ENCODE results near the gene KCNT2. TPM values are rescaled to one million over a fixed set of nuclear protein-coding genes. Genes with fewer than 3 reads are reported as not detected.

The KCNT2 gene
- total RNA-seq, 1 experiment from 2014 or later, result 0.41 TPM

DNA sequence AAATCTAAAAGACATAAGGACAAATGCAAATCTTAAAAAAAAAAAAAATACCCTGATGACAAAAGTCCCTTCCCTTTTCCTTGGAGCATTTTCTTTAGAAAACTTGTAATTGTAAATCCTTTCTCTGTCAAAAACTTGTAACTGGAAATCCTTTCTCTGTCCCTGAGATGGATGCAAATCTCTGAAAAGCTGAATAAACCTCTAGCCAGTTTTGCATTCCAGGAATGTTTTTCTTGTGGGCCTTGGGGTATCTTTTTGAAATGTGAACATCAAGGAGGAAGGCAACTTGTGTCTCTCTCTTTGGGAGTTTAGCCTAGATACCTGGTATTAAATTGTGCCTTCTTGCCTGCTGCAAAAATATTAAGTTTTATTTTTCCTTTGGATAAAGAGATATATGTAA, 305.3 kb downstream of the KCNT2 start:
- Histone ChIP-seq H3K4me1 (ENCODE audit: control insufficient read depth, insufficient read depth, low read length) (no peaks in the 10 kb centered on the region), H3K27me3 (ENCODE audit: control insufficient read depth, insufficient read depth, low read length) (no peaks in the 10 kb centered on the region), H3K36me3 (ENCODE audit: control insufficient read depth, insufficient read depth, low read length) (no peaks in the 10 kb centered on the region), H3K9me3 (ENCODE audit: control insufficient read depth, insufficient read depth, low read depth, low read length) (no peaks in the 10 kb centered on the region), H3K27ac (ENCODE audit: low read length) (no peak overlapping the region), H3K4me3 (ENCODE audit: low read depth in 2 of 2, low read length in 2 of 2) (no peak overlapping the region)
- no TSS peak for BruUV-seq (replicated peaks)
- intact Hi-C loops (cut with micrococcal nuclease; ENCODE audit: unreplicated experiment) (no loop called here), in situ Hi-C loops (cut with HindIII; ENCODE audit: low pct_unique_long_range_greater_than_20kb, low sequenced_read_pairs) (no loop called here)
- ATAC-seq (no peak), DNase-seq (ENCODE audit: low read depth, low spot score) (no peak)
- TF ChIP-seq TCF7L2 (IDR thresholded peaks at IDR 0.05; ENCODE audit: low read depth, low read length) (no peak), POLR2AphosphoS5 (IDR thresholded peaks at IDR 0.05; ENCODE audit: low read depth, low read length) (no peak), SIN3A (IDR thresholded peaks at IDR 0.05; ENCODE audit: borderline replicate concordance, insufficient read depth, low read depth, low read length) (no peak)
- TF ChIP-seq, protein P1, sequence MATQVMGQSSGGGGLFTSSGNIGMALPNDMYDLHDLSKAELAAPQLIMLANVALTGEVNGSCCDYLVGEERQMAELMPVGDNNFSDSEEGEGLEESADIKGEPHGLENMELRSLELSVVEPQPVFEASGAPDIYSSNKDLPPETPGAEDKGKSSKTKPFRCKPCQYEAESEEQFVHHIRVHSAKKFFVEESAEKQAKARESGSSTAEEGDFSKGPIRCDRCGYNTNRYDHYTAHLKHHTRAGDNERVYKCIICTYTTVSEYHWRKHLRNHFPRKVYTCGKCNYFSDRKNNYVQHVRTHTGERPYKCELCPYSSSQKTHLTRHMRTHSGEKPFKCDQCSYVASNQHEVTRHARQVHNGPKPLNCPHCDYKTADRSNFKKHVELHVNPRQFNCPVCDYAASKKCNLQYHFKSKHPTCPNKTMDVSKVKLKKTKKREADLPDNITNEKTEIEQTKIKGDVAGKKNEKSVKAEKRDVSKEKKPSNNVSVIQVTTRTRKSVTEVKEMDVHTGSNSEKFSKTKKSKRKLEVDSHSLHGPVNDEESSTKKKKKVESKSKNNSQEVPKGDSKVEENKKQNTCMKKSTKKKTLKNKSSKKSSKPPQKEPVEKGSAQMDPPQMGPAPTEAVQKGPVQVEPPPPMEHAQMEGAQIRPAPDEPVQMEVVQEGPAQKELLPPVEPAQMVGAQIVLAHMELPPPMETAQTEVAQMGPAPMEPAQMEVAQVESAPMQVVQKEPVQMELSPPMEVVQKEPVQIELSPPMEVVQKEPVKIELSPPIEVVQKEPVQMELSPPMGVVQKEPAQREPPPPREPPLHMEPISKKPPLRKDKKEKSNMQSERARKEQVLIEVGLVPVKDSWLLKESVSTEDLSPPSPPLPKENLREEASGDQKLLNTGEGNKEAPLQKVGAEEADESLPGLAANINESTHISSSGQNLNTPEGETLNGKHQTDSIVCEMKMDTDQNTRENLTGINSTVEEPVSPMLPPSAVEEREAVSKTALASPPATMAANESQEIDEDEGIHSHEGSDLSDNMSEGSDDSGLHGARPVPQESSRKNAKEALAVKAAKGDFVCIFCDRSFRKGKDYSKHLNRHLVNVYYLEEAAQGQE (IDR thresholded peaks at IDR 0.05; ENCODE audit: insufficient read depth in 1 of 2, low read depth in 2 of 2, low read length in 1 of 2), result no peak
- TF ChIP-seq, protein P2, sequence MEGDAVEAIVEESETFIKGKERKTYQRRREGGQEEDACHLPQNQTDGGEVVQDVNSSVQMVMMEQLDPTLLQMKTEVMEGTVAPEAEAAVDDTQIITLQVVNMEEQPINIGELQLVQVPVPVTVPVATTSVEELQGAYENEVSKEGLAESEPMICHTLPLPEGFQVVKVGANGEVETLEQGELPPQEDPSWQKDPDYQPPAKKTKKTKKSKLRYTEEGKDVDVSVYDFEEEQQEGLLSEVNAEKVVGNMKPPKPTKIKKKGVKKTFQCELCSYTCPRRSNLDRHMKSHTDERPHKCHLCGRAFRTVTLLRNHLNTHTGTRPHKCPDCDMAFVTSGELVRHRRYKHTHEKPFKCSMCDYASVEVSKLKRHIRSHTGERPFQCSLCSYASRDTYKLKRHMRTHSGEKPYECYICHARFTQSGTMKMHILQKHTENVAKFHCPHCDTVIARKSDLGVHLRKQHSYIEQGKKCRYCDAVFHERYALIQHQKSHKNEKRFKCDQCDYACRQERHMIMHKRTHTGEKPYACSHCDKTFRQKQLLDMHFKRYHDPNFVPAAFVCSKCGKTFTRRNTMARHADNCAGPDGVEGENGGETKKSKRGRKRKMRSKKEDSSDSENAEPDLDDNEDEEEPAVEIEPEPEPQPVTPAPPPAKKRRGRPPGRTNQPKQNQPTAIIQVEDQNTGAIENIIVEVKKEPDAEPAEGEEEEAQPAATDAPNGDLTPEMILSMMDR (IDR thresholded peaks at IDR 0.05), result no peak
- POLR2A ChIA-PET, result no interaction called here
- CTCF ChIA-PET, result no interaction called here

DNA sequence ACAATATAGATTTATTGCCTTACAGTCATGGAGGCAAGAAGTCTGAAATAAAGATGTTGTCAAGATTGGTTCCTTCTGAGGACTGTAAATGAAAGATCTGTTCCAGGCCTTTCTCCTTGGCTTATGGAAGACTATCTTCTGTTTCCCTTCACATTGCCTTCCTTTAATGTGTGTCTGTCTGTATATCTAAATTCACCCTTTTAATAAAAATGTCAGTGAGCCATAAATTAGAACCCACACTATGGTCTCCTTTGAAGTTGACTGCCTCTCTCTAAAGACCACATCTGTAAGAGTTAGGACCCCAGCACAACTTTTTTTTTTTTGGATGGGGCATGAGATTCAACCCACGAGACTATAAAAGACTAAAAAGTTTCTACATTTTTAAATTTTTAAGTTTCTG, 305.8 kb downstream of the KCNT2 start:
- H3K27ac ChIP-seq (ENCODE audit: low read length), result no peak overlapping the region
- no peak overlapping the region for H3K4me3 ChIP-seq (ENCODE audit: low read depth in 2 of 2, low read length in 2 of 2)
- TF ChIP-seq TCF7L2 (IDR thresholded peaks at IDR 0.05; ENCODE audit: low read depth, low read length) (no peak), POLR2AphosphoS5 (IDR thresholded peaks at IDR 0.05; ENCODE audit: low read depth, low read length) (no peak), SIN3A (IDR thresholded peaks at IDR 0.05; ENCODE audit: borderline replicate concordance, insufficient read depth, low read depth, low read length) (no peak)
- TF ChIP-seq, protein P1 (IDR thresholded peaks at IDR 0.05; ENCODE audit: insufficient read depth in 1 of 2, low read depth in 2 of 2, low read length in 1 of 2), result no peak
- TF ChIP-seq, protein P2 (IDR thresholded peaks at IDR 0.05), result no peak
- intact Hi-C loops (cut with micrococcal nuclease; ENCODE audit: unreplicated experiment) (no loop called here), in situ Hi-C loops (cut with HindIII; ENCODE audit: low pct_unique_long_range_greater_than_20kb, low sequenced_read_pairs) (no loop called here)
- no peak for DNase-seq (ENCODE audit: low read depth, low spot score)
- POLR2A ChIA-PET, result no interaction called here
- BruUV-seq (replicated peaks), result no TSS peak
- CTCF ChIA-PET, result no interaction called here
- no peaks in the 10 kb centered on the region for H3K4me1 ChIP-seq (ENCODE audit: control insufficient read depth, insufficient read depth, low read length)
- H3K36me3 ChIP-seq (ENCODE audit: control insufficient read depth, insufficient read depth, low read length), result no peaks in the 10 kb centered on the region
- ATAC-seq, result no peak
- no peaks in the 10 kb centered on the region for H3K9me3 ChIP-seq (ENCODE audit: control insufficient read depth, insufficient read depth, low read depth, low read length)
- H3K27me3 ChIP-seq (ENCODE audit: control insufficient read depth, insufficient read depth, low read length), result no peaks in the 10 kb centered on the region
